Measurements from ENCODE around the gene SLC2A8.

Gene SLC2A8

GRCh38 chr9:127404631-127405030 is 7.7 kb downstream of the SLC2A8 start:
- no peak for ATAC-seq

- no peak for ATAC-seq
Measured at GRCh38 chr9:127405344-127406125, 8.6 kb downstream of the SLC2A8 start.

- no peak for ATAC-seq
Measured at GRCh38 chr9:127406799-127407491, 10.0 kb downstream of the SLC2A8 start.

- ATAC-seq: no peak
Measured at GRCh38 chr9:127407492-127407843, 10.5 kb downstream of the SLC2A8 start.

GRCh38 chr9:127411122-127411521 is 14.2 kb downstream of the SLC2A8 start:
- no peak for ATAC-seq

GRCh38 chr9:127415141-127415540 is 18.2 kb downstream of the SLC2A8 start:
- no peak for ATAC-seq

GRCh38 chr9:127415657-127416056 is 18.7 kb downstream of the SLC2A8 start:
- ATAC-seq: no peak

- no peak for ATAC-seq
Measured at GRCh38 chr9:127417131-127418036, 20.4 kb downstream of the SLC2A8 start.

- ATAC-seq: peak; percentile 24 to 48
Measured at GRCh38 chr9:127418037-127418471, 21.1 kb downstream of the SLC2A8 start.

- ATAC-seq: no peak
Measured at GRCh38 chr9:127419348-127419747, 22.4 kb downstream of the SLC2A8 start.

- ATAC-seq: no peak
Measured at GRCh38 chr9:127421057-127421456, 24.1 kb downstream of the SLC2A8 start.

GRCh38 chr9:127422133-127422782 is 25.3 kb downstream of the SLC2A8 start:
- ATAC-seq: no peak

GRCh38 chr9:127422787-127423186 is 25.8 kb downstream of the SLC2A8 start:
- no peak for ATAC-seq

GRCh38 chr9:127423476-127423933 is 26.5 kb downstream of the SLC2A8 start:
- ATAC-seq: no peak

- peak; percentile 78 to 86 for ATAC-seq
Measured at GRCh38 chr9:127423934-127424675, 27.1 kb downstream of the SLC2A8 start, which contains the start of gene ZNF79. TSS of gene ZNF79 (plus strand) at chr9:127424382. CDS start at chr9:127424788, 406 bp downstream.

GRCh38 chr9:127424676-127424999 is 27.7 kb downstream of the SLC2A8 start:
- ATAC-seq: peak; percentile 6 to 23

- ATAC-seq: peak; percentile 72
Measured at GRCh38 chr9:127426756-127427155, 29.8 kb downstream of the SLC2A8 start.

- ATAC-seq: no peak
Measured at GRCh38 chr9:127428348-127428747, 31.4 kb downstream of the SLC2A8 start.

GRCh38 chr9:127430415-127430814 is 33.4 kb downstream of the SLC2A8 start:
- no peak for ATAC-seq

GRCh38 chr9:127437497-127438264 is 40.7 kb downstream of the SLC2A8 start:
- ATAC-seq: peak in 1 of 2 donors; percentile 79

- ATAC-seq: no peak
Measured at GRCh38 chr9:127438394-127438793, 41.4 kb downstream of the SLC2A8 start.
